ENCODE measurements around the gene KCNK15.

The KCNK15 gene

DNA sequence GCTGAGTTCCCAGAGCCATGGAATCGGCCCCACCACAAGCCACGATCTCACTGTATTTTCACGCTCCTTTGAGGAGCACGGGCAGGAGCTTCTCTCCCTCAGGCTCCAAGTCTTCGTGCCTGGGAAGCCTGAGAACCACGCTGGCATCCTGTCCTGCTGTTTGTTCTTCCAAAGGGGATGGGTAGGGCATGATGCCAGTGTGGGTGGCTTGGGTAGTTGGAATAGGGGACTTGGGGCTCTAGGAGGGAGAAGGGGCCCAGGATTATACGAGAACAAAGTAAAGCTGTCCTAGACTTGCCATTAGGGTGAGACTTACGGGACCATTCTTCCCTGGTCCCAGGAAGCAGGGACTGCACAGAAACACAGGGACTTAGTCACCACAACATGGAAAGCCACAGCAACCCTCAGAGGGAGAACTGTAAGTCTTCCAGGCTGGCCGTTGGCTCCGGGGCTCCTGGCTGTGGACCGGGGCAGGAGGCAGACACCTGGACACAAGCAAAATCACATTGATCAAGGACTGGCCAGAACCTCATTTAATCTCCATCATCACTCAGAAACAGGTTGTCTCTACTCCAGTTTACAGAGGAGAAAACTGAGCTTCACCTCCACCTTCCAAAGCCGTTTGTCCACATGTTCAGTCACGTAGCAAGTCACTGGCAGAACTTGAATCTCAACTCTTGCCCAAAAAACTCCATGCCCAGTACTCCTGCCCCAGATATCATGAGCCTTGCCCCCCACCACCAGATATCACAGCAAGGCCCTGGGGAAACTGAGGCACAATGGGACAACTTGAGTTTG is 29.2 kb upstream of the KCNK15 start:
- no peaks in the 10 kb centered on the region for H3K4me1 ChIP-seq (ENCODE audit: control insufficient read depth, insufficient read depth, low read length)

DNA sequence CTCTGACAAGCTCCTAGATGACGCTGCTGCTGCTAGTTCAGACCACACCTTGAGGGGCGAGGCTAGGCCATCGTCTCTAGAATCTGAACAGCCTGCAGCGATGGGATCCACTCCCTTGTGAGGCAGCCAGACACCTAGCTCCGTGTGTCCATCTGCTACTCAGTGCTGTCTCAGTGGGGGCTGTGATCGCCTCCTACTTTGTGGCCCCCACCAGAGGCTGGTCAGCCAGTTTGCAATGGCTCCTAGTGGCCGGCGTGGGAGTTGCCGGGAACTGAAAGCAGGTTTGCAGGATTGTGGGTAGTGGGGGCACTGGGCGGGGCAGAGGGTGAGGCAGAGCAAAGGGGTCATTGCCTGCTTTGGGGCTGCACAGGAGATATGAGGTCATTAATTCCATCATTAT is 27.7 kb upstream of the KCNK15 start:
- H3K9me3 ChIP-seq (ENCODE audit: control insufficient read depth, insufficient read depth, low read length) = no peaks in the 10 kb centered on the region
- no peak overlapping the region for H3K9ac ChIP-seq (ENCODE audit: low read depth, low read length)
- no peak overlapping the region for H3K4me3 ChIP-seq (ENCODE audit: low read depth, low read length)
- H3K27me3 ChIP-seq (ENCODE audit: control insufficient read depth, insufficient read depth, low read length) = no peaks in the 10 kb centered on the region
- no peaks in the 10 kb centered on the region for H3K4me1 ChIP-seq (ENCODE audit: control insufficient read depth, insufficient read depth, low read length)
- no peaks in the 10 kb centered on the region for H3K36me3 ChIP-seq (ENCODE audit: control insufficient read depth, insufficient read depth, low read length)
- H3K27ac ChIP-seq (ENCODE audit: low read depth, low read length) = no peak overlapping the region

More for the DNA sequence above, 29.2 kb upstream of the KCNK15 start:
- H3K36me3 ChIP-seq (ENCODE audit: control insufficient read depth, insufficient read depth, low read length) = no peaks in the 10 kb centered on the region
- H3K4me3 ChIP-seq (ENCODE audit: low read depth, low read length) = no peak overlapping the region
- H3K27ac ChIP-seq (ENCODE audit: low read depth, low read length) = no peak overlapping the region
- H3K9me3 ChIP-seq (ENCODE audit: control insufficient read depth, insufficient read depth, low read length) = no peaks in the 10 kb centered on the region
- no peak overlapping the region for H3K9ac ChIP-seq (ENCODE audit: low read depth, low read length)
- H3K27me3 ChIP-seq (ENCODE audit: control insufficient read depth, insufficient read depth, low read length) = no peaks in the 10 kb centered on the region

DNA sequence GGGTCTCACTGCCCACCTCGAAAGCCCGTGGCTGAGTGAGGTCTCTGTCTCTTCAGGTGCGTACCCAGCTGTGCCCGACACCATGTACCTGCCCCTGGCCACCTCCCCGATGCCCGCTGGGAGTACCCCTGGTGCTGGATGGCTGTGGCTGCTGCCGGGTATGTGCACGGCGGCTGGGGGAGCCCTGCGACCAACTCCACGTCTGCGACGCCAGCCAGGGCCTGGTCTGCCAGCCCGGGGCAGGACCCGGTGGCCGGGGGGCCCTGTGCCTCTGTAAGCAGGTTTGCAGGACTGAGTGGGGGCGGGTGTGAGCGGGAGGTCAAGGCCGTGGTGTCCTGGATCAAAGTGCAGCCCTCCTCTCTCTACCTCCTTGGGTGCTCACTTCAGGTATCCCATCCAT is 25.8 kb upstream of the KCNK15 start:
- Histone ChIP-seq H3K27ac (ENCODE audit: low read depth, low read length) (no peak overlapping the region), H3K27me3 (ENCODE audit: control insufficient read depth, insufficient read depth, low read length) (no peaks in the 10 kb centered on the region), H3K4me1 (ENCODE audit: control insufficient read depth, insufficient read depth, low read length) (no peaks in the 10 kb centered on the region), H3K9me3 (ENCODE audit: control insufficient read depth, insufficient read depth, low read length) (no peaks in the 10 kb centered on the region), H3K36me3 (ENCODE audit: control insufficient read depth, insufficient read depth, low read length) (no peaks in the 10 kb centered on the region), H3K9ac (ENCODE audit: low read depth, low read length) (no peak overlapping the region), H3K4me3 (ENCODE audit: low read depth, low read length) (no peak overlapping the region)

DNA sequence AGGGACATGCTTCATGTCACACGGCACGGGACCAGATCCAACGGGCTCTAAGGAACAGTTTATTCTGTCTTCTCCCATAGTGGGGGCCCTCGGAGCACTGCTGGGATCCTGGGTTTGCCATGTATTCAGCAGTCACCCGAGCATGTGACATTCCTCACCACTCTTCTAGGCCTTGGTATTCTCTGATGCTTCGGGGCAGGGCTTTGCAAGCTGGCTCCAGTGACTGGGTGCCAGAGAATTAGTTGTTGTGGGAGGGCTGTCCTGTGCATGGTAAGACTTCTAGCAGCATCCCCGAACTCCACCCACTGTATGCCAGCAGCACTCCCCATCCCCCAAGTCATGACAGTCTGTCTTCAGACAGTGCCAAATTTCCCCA is 25.1 kb upstream of the KCNK15 start:
- no peaks in the 10 kb centered on the region for H3K36me3 ChIP-seq (ENCODE audit: control insufficient read depth, insufficient read depth, low read length)
- H3K4me1 ChIP-seq (ENCODE audit: control insufficient read depth, insufficient read depth, low read length) = no peaks in the 10 kb centered on the region
- H3K9me3 ChIP-seq (ENCODE audit: control insufficient read depth, insufficient read depth, low read length) = no peaks in the 10 kb centered on the region
- no peak overlapping the region for H3K4me3 ChIP-seq (ENCODE audit: low read depth, low read length)
- H3K27me3 ChIP-seq (ENCODE audit: control insufficient read depth, insufficient read depth, low read length) = no peaks in the 10 kb centered on the region
- no peak overlapping the region for H3K9ac ChIP-seq (ENCODE audit: low read depth, low read length)
- H3K27ac ChIP-seq (ENCODE audit: low read depth, low read length) = no peak overlapping the region

DNA sequence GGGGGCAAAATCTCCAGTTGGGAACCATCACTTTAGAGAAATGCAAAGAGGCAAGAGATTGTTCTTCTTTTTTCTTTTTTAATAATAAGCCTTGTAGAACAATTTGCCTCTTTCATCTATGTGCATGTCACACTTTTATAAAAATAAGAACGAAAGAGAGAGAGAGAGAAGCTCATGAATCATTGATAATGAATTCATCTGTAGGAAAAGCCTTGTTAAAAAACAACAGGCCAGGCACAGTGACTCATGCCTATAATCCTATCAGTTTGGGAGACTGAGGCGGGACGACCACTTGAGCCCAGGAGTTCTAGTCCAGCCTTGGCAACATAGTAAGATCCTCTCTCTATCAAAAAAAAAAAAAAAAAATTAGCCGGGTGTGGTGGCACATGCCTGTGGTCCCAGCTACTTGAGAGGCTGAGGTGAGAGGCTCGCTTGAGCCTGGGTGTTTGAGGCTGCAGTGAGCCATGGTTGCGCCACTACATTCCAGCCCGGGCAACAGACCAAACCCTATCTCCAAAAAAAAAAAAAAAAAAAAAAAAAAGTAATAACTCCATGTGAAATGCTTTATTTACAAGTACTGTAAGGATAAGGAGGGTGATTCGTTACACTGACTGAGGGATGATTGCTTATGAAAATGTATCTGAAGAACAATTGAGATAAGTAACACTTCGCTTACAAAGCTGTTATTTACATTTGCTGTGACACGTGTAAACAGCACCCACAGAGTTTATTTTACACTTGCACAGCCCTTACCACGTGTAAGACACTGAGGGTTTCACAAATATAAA is 24.5 kb upstream of the KCNK15 start:
- H3K9ac ChIP-seq (ENCODE audit: low read depth, low read length) = no peak overlapping the region
- no peaks in the 10 kb centered on the region for H3K27me3 ChIP-seq (ENCODE audit: control insufficient read depth, insufficient read depth, low read length)
- no peak overlapping the region for H3K4me3 ChIP-seq (ENCODE audit: low read depth, low read length)
- H3K4me1 ChIP-seq (ENCODE audit: control insufficient read depth, insufficient read depth, low read length) = no peaks in the 10 kb centered on the region
- no peak overlapping the region for H3K27ac ChIP-seq (ENCODE audit: low read depth, low read length)
- H3K9me3 ChIP-seq (ENCODE audit: control insufficient read depth, insufficient read depth, low read length) = no peaks in the 10 kb centered on the region
- no peaks in the 10 kb centered on the region for H3K36me3 ChIP-seq (ENCODE audit: control insufficient read depth, insufficient read depth, low read length)

DNA sequence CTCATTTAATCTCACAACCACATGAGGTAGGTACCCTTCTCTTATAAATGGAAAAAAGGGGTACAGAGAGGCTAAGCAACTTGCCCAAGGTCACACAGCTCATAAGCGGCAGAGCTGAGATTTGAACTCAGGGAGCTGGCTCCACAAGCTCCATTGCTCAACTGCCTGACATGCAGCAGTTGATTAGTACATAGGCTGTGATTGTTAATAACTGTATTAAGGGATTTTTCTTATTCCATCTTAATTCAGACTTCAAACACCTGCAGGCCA is 23.9 kb upstream of the KCNK15 start:
- no peak overlapping the region for H3K4me3 ChIP-seq (ENCODE audit: low read depth, low read length)

DNA sequence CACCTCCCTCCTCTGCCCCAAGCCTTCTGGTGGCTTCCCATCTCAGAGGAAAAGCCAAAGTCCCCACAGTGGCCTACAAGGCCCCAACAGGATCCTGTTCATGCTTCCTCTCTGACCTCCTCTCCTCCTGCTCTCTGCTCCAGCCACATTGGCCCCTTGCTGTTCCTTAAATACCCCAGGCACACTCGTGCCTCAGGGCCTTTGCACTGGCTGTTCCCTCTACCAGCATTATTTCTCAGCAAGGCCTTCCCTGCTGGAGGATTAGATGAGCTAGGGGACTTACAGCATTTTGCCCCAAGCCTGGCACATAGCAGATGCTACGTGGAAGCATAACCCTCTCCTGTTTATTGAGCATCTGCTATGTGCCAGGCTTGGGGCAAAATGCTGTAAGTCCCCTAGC is 22.7 kb upstream of the KCNK15 start:
- Histone ChIP-seq H3K9me3 (ENCODE audit: control insufficient read depth, insufficient read depth, low read length) (no peaks in the 10 kb centered on the region), H3K4me3 (ENCODE audit: low read depth, low read length) (no peak overlapping the region), H3K9ac (ENCODE audit: low read depth, low read length) (no peak overlapping the region), H3K4me1 (ENCODE audit: control insufficient read depth, insufficient read depth, low read length) (0 out of 2 replicates have a peak, but pooled peaks cover 5% of the 10 kb centered on the region), H3K27ac (ENCODE audit: low read depth, low read length) (no peak overlapping the region), H3K27me3 (ENCODE audit: control insufficient read depth, insufficient read depth, low read length) (no peaks in the 10 kb centered on the region), H3K36me3 (ENCODE audit: control insufficient read depth, insufficient read depth, low read length) (no peaks in the 10 kb centered on the region)

More for the DNA sequence above, 23.9 kb upstream of the KCNK15 start:
- Histone ChIP-seq H3K36me3 (ENCODE audit: control insufficient read depth, insufficient read depth, low read length) (no peaks in the 10 kb centered on the region), H3K9me3 (ENCODE audit: control insufficient read depth, insufficient read depth, low read length) (no peaks in the 10 kb centered on the region), H3K4me1 (ENCODE audit: control insufficient read depth, insufficient read depth, low read length) (no peaks in the 10 kb centered on the region), H3K27ac (ENCODE audit: low read depth, low read length) (no peak overlapping the region), H3K27me3 (ENCODE audit: control insufficient read depth, insufficient read depth, low read length) (no peaks in the 10 kb centered on the region), H3K9ac (ENCODE audit: low read depth, low read length) (no peak overlapping the region)

DNA sequence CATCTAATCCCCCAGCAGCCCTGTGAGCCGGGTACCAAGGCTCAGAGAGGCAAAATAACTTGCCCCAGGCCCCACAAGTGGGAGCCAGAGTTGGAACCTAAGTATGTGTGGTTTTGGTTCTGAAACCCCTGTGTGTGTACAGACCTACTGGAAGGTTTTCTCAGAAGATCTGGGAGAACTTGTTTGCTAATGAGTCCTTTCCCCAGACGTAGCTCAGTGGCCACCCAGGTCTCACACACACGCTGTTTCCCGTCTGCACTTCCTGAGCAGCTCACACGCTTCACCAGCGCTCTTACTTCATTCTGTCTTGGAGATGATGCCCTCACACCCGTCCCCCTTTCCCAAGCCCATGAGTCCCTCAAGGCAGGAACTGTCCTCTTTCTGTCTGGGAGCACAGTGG is 22.3 kb upstream of the KCNK15 start:
- no peaks in the 10 kb centered on the region for H3K27me3 ChIP-seq (ENCODE audit: control insufficient read depth, insufficient read depth, low read length)
- H3K9me3 ChIP-seq (ENCODE audit: control insufficient read depth, insufficient read depth, low read length) = no peaks in the 10 kb centered on the region
- H3K9ac ChIP-seq (ENCODE audit: low read depth, low read length) = no peak overlapping the region
- H3K4me3 ChIP-seq (ENCODE audit: low read depth, low read length) = no peak overlapping the region
- H3K36me3 ChIP-seq (ENCODE audit: control insufficient read depth, insufficient read depth, low read length) = no peaks in the 10 kb centered on the region
- H3K27ac ChIP-seq (ENCODE audit: low read depth, low read length) = no peak overlapping the region
- peaks cover 8% of the 10 kb centered on the region; the same call in 1 of the 2 replicates for H3K4me1 ChIP-seq (ENCODE audit: control insufficient read depth, insufficient read depth, low read length)

DNA sequence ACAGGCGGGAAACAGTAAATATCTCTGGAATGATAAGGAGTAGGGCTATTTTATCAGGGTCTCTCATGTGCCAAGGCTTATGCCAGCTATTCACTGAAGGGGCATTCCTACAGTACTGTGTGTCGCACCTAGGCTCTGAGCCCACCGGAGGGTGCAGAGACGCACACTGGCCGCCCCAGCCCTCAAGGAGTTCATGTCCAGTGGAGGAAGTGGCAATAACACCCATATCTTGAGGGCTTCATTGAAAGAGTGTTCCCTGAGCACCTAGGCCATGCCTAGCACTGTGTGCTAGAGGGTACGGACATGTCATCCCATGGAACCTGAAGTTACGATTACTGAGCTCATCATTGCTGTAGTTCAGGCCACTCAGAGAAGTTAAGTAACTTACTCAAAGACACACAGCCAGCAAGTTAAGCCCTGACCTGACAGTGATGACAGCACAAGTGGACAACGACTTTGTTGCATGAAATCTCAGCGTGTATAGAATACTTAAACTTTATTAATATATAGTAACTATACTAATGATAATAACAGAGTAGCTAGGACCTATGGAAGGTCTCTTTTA is 21.8 kb upstream of the KCNK15 start:
- H3K4me3 ChIP-seq (ENCODE audit: low read depth, low read length) = no peak overlapping the region
- no peaks in the 10 kb centered on the region for H3K36me3 ChIP-seq (ENCODE audit: control insufficient read depth, insufficient read depth, low read length)
- H3K9ac ChIP-seq (ENCODE audit: low read depth, low read length) = no peak overlapping the region
- H3K27me3 ChIP-seq (ENCODE audit: control insufficient read depth, insufficient read depth, low read length) = no peaks in the 10 kb centered on the region
- H3K9me3 ChIP-seq (ENCODE audit: control insufficient read depth, insufficient read depth, low read length) = no peaks in the 10 kb centered on the region
- no peak overlapping the region for H3K27ac ChIP-seq (ENCODE audit: low read depth, low read length)
- peaks cover 13% of the 10 kb centered on the region for H3K4me1 ChIP-seq (ENCODE audit: control insufficient read depth, insufficient read depth, low read length)

DNA sequence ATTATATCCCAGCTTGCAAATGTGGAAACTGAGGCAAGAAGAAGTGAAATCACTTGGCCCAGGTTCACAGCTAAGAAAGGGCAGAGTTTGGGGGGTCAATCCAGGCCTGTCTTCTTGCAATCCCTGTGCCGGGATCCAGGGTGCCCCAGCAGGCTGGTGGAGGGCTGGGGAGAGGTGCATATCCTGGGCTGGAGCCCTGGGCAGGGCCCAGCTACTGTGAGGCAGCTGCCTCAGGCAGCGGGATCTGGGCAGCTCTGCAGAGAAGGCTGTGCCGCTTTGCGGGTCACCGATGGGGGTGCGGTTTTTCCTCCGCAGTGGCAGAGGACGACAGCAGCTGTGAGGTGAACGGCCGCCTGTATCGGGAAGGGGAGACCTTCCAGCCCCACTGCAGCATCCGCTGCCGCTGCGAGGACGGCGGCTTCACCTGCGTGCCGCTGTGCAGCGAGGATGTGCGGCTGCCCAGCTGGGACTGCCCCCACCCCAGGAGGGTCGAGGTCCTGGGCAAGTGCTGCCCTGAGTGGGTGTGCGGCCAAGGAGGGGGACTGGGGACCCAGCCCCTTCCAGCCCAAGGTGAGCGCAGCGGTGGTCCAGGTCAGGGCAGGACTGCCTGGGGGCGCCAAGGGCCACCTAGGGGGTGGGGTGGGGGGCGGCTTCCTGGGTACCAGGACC is 21.1 kb upstream of the KCNK15 start:
- no peaks in the 10 kb centered on the region for H3K36me3 ChIP-seq (ENCODE audit: control insufficient read depth, insufficient read depth, low read length)
- no peak overlapping the region for H3K9ac ChIP-seq (ENCODE audit: low read depth, low read length)
- H3K27me3 ChIP-seq (ENCODE audit: control insufficient read depth, insufficient read depth, low read length) = no peaks in the 10 kb centered on the region
- no peaks in the 10 kb centered on the region for H3K9me3 ChIP-seq (ENCODE audit: control insufficient read depth, insufficient read depth, low read length)
- H3K27ac ChIP-seq (ENCODE audit: low read depth, low read length) = no peak overlapping the region
- H3K4me3 ChIP-seq (ENCODE audit: low read depth, low read length) = no peak overlapping the region
- peaks cover 20% of the 10 kb centered on the region for H3K4me1 ChIP-seq (ENCODE audit: control insufficient read depth, insufficient read depth, low read length)

DNA sequence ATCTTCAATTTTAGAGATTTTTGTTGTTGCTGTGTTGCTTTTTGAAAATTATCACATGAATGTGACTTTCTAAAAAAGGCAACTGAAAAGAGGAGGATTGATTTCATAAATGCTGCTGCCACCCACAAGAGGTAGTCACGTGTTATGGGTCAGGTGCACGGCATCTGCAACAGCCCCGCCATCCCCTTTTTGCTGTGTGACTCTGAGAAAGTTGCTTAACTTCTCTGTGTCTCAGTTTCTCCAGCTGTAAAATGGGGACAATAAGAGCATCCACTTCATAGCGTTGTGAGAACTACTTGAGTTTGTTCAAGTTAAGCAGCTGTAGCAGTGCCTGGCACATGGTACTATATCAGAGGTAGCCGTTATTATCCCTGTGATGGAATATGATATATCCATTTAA is 19.8 kb upstream of the KCNK15 start:
- Histone ChIP-seq H3K9me3 (ENCODE audit: control insufficient read depth, insufficient read depth, low read length) (no peaks in the 10 kb centered on the region), H3K27ac (ENCODE audit: low read depth, low read length) (no peak overlapping the region), H3K27me3 (ENCODE audit: control insufficient read depth, insufficient read depth, low read length) (no peaks in the 10 kb centered on the region), H3K9ac (ENCODE audit: low read depth, low read length) (no peak overlapping the region), H3K4me3 (ENCODE audit: low read depth, low read length) (no peak overlapping the region), H3K36me3 (ENCODE audit: control insufficient read depth, insufficient read depth, low read length) (no peaks in the 10 kb centered on the region), H3K4me1 (ENCODE audit: control insufficient read depth, insufficient read depth, low read length) (peaks cover 21% of the 10 kb centered on the region)
